Thoracic aorta (tissue), 2 donors: ENCODE measurements around the gene NUSAP1. TPM values are rescaled to one million over a fixed set of nuclear protein-coding genes. Genes with fewer than 3 reads are reported as not detected.
"Not testable (repeated sequence)": the region's sequence is repeated elsewhere in the genome, so short reads cannot be mapped to it uniquely, and the experiment has no call there.

Experiments used
- ATAC-seq: fragments of 150-250 bp; one replicate; pipeline ENCODE4 v1.8.0; 2017; ENCODE audit warnings: low read depth; ENCODE audit not compliant: insufficient number of reproducible peaks, low FRiP score
- DNase-seq: peaks from one replicate; pipeline ENCODE4 v3.0.0-alpha.2; 2020; ENCODE audit warnings: low spot score
- H3K27ac ChIP-seq, 2 donors: fragments of 200-600 bp; sonication (generic); 1 replicate in 1 of 2; 2 replicates in 1 of 2; pipeline ENCODE4 v1.5.1; 2016; ENCODE audit warnings: mild to moderate bottlenecking in 2 of 2, moderate library complexity in 2 of 2
- H3K27me3 ChIP-seq: fragments of 200-600 bp; sonication (generic); replicated peaks from 2 replicates; pipeline ENCODE4 v1.6.0; 2016; ENCODE audit warnings: mild to moderate bottlenecking; ENCODE audit not compliant: insufficient read depth
- H3K36me3 ChIP-seq: fragments of 200-600 bp; sonication (generic); one replicate; pipeline ENCODE4 v1.5.1; 2016
- H3K4me1 ChIP-seq, 2 donors: fragments of 200-600 bp; sonication (generic); 1 replicate in 1 of 2; 2 replicates in 1 of 2; pipeline versions ENCODE4 v1.5.1 to v1.6.0; 2016; ENCODE audit warnings: low read depth in 2 of 2, mild to moderate bottlenecking in 1 of 2; ENCODE audit not compliant: control insufficient read depth in 1 of 2
- H3K4me3 ChIP-seq: fragments of 200-600 bp; sonication (generic); 2 replicates; pipeline ENCODE4 v1.5.1; 2016; ENCODE audit warnings: mild to moderate bottlenecking
- H3K9me3 ChIP-seq: fragments of 200-600 bp; sonication (generic); 2 replicates; pipeline ENCODE4 v1.5.1; 2016
- total RNA-seq, 2 donors: library from RNA; depleted of rRNA; stranded (reverse); fragments of >200 nt; gene quantifications; one replicate each; pipeline versions ENCODE4 v1.1.0 to v1.2.3, GENCODE V29; 2016
- TF ChIP-seq, protein P1 (sequence below): fragments of 200-600 bp; sonication (generic); IDR thresholded peaks from one replicate; pipeline ENCODE4 v1.5.1; 2019; ENCODE audit warnings: antibody characterized with exemption

The NUSAP1 gene, protein sequence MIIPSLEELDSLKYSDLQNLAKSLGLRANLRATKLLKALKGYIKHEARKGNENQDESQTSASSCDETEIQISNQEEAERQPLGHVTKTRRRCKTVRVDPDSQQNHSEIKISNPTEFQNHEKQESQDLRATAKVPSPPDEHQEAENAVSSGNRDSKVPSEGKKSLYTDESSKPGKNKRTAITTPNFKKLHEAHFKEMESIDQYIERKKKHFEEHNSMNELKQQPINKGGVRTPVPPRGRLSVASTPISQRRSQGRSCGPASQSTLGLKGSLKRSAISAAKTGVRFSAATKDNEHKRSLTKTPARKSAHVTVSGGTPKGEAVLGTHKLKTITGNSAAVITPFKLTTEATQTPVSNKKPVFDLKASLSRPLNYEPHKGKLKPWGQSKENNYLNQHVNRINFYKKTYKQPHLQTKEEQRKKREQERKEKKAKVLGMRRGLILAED
- 1 to 10 TPM; 1.4 to 5.7 TPM for total RNA-seq

DNA sequence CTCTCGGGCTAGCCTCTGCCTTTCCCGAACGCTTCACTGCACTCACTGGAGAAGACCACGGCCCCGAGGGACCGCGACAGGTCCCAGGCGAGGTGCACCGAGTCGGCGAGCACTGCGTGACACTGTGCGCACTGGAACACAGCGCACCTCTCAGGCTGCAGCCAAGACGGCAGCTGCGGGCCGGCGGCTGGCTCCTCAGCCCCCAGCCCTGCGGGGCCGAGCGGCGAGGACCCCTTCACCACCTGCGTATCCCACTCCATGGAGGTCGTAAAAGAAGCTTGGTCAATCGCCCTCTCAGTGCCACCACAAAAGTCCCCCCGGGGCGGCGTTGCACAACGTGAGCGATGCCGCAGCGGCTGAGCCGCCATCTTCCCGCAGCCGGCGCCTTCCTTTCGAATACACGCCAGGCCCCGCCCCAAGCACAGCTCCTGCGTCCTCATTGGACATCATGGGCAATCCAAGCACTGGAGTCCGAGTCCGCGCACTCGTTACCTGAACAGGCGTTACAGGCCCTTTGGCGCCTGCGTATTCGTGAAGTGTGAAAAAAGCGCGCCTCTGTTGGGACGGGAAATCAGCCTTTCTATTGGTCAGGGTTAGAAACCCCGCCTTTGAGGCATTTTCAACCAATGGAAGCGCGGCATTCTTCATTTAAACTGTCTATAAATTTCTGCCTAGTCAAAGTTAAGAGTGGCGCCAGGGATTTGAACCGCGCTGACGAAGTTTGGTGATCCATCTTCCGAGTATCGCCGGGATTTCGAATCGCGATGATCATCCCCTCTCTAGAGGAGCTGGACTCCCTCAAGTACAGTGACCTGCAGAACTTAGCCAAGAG is at the start of gene NUSAP1, which contains the start of gene OIP5:
TSS of gene NUSAP1 (plus strand) at position 688 of the 832 bp plus-strand sequence. CDS start at position 765, 77 bp downstream.
TSS of gene OIP5 (minus strand) at position 398 of the 832 bp plus-strand sequence. CDS start at position 368, 30 bp downstream.
- H3K4me3 ChIP-seq = peak within 1 kb of the TSS; percentile 76
- H3K4me1 ChIP-seq = no peaks in the 10 kb centered on the region
- DNase-seq (peak; percentile 95), ATAC-seq (peak; percentile 98)
- TF ChIP-seq, protein P1, sequence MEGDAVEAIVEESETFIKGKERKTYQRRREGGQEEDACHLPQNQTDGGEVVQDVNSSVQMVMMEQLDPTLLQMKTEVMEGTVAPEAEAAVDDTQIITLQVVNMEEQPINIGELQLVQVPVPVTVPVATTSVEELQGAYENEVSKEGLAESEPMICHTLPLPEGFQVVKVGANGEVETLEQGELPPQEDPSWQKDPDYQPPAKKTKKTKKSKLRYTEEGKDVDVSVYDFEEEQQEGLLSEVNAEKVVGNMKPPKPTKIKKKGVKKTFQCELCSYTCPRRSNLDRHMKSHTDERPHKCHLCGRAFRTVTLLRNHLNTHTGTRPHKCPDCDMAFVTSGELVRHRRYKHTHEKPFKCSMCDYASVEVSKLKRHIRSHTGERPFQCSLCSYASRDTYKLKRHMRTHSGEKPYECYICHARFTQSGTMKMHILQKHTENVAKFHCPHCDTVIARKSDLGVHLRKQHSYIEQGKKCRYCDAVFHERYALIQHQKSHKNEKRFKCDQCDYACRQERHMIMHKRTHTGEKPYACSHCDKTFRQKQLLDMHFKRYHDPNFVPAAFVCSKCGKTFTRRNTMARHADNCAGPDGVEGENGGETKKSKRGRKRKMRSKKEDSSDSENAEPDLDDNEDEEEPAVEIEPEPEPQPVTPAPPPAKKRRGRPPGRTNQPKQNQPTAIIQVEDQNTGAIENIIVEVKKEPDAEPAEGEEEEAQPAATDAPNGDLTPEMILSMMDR = no peak
- H3K36me3 ChIP-seq = no peaks in the 10 kb centered on the region
- no peaks in the 10 kb centered on the region for H3K27me3 ChIP-seq
- H3K27ac ChIP-seq = no peak within 1 kb of the TSS
- H3K9me3 ChIP-seq = no peaks in the 10 kb centered on the region

DNA sequence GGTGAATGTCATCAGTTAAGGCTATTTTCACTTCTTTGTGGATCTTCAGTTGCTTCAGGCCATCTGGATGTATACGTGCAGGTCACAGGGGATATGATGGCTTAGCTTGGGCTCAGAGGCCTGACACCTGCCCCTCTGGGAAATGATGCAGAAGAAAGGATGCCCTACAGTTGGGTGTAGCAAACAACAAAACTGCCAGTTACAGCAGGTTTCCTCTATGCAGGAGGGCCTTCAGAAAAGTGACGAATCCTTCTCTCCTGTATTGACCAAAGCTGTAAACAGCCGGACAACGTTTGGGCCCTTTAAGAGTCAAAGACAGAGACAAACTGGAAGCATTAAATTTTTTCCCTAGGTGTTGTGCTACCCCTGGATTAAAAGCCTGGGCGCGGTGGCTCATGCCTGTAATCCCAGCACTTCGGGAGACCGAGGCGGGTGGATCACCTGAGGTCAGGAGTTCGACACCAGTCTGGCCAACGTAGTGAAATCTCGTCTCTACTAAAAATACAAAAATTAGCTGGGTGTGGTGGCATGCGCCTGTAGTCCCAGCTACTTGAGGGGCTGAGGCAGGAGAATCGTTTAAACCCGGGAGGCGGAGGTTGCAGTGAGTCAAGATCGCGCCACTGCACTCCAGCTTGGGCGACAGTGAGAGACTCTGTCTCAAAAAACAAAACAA is 49.6 kb upstream of the NUSAP1 start:
- Histone ChIP-seq H3K36me3 (peaks cover 29% of the 10 kb centered on the region), H3K4me1 (peaks cover 11 to 31% of the 10 kb centered on the region in 2 donors), H3K4me3 (peak overlapping the region; percentile 95), H3K27ac (peak overlapping the region; percentile 76 to 90)
- H3K27me3 ChIP-seq, H3K9me3 ChIP-seq, ATAC-seq, DNase-seq: not testable (repeated sequence)

DNA sequence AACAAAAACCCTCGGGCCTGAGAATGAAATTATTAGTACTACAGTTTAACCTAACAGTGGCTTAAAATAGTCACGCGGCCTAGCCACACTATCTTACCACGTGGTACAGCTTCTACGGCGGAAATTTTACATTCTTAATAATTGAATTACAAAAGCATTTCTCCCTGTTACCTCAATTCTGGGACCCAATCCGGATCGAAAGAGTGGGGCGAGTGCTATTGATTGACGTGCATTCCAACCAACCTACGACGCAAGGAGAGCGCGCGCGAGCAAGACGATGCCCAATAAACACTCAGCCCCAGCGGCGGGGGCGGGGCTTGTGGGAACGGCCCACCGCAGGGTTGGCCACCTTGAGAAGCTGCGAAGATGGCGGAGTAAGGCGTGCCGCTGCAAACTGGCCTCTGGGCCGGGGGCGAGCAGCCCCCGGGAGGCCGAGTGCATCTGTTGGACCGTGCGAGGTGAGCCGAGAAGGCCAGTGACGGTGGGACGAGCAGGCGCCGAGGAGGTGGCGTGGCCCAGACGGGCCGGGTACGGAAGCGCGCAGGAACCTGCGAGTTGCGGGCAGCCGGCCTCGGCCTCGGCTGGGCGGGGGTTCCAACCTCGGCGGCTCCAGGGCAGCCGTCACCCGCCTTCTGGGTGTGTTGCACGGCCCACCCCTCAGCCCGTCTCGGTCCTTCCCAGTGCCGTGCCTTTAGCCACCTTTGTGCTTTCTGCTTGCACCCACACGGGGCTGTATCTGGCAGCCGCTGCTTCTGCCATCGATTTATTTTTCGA is 48.8 kb upstream of the NUSAP1 start:
- peak; percentile 100 for ATAC-seq
- Histone ChIP-seq H3K4me1 (peaks cover 11 to 38% of the 10 kb centered on the region in 2 donors), H3K27me3 (no peaks in the 10 kb centered on the region), H3K4me3 (peak overlapping the region; percentile 95), H3K36me3 (peaks cover 29% of the 10 kb centered on the region), H3K27ac (peak overlapping the region; percentile 76 to 90), H3K9me3 (no peaks in the 10 kb centered on the region)
- TF ChIP-seq, protein P1 = no peak
- DNase-seq = peak; percentile 93

DNA sequence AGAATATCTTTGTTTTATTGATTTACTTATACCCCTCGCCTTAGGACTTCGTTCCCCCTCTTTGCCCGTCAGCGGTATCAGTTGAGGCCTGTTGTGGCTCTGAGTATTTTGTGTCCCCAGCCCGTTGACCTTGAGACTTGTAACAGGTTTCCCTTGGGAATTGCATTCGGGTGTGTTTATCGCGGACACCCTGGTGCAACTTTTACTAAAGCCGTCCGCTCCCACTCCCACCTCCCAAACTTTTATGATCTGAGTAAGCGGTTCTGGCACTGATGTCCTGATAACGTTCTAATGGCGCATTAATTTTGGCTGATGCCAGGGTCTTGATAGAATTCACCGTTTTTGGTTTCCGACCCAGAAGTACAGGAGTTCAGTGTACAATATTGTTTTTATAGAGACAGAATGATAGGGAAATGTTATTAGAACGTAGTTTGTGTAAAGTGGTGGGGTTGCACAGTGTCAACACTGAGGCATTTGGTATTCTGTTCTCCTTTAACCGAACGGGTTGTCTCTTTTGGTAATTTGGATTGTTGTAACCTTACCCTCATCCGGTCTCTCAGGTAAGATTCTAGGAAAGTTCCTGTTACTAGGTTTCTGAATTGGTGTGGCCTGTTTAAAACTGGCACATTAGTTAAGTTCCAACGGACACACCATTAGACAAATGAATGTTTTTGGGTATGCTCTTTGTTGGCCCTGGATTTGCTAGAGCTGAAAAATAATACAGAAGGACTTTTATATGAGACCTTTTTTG is 48.1 kb upstream of the NUSAP1 start:
- DNase-seq (no peak), ATAC-seq (no peak)
- Histone ChIP-seq H3K27me3 (no peaks in the 10 kb centered on the region), H3K4me1 (peaks cover 11 to 38% of the 10 kb centered on the region in 2 donors), H3K36me3 (peaks cover 26% of the 10 kb centered on the region), H3K4me3 (peak overlapping the region; percentile 95), H3K9me3 (no peaks in the 10 kb centered on the region), H3K27ac (peak overlapping the region; percentile 76 to 90)
- TF ChIP-seq, protein P1 = no peak
